ENCODE data around the gene CHRM3. TPM values are rescaled to one million over a fixed set of nuclear protein-coding genes. Genes with fewer than 3 reads are reported as not detected.

CHRM3 gene
- total RNA-seq, 2 experiments from 2014 or later: 0.20 to 0.58 TPM

- ATAC-seq (ENCODE audit: low read depth) (no peak), DNase-seq (no peak)
- peaks cover 39% of the 10 kb centered on the region for H3K27me3 Mint-ChIP-seq
- no peak overlapping the region for H3K27ac Mint-ChIP-seq
- H3K36me3 Mint-ChIP-seq: no peaks in the 10 kb centered on the region
- POLR2A ChIA-PET: no interaction called here
- no peak overlapping the region for H3K4me3 Mint-ChIP-seq
- no peaks in the 10 kb centered on the region for H3K9me3 Mint-ChIP-seq
- peaks cover 12% of the 10 kb centered on the region for H3K4me1 Mint-ChIP-seq
Observed at GRCh38 chr1:239382666-239383065, 3.7 kb upstream of the CHRM3 start.

GRCh38 chr1:239383714-239384113, 2.7 kb upstream of the CHRM3 start:
- no peak for DNase-seq
- POLR2A ChIA-PET: no interaction called here
- H3K9me3 Mint-ChIP-seq: no peaks in the 10 kb centered on the region
- no peak overlapping the region for H3K4me3 Mint-ChIP-seq
- H3K27ac Mint-ChIP-seq: no peak overlapping the region
- no peak for ATAC-seq (ENCODE audit: low read depth)
- peaks cover 50% of the 10 kb centered on the region for H3K27me3 Mint-ChIP-seq
- no peaks in the 10 kb centered on the region for H3K36me3 Mint-ChIP-seq
- H3K4me1 Mint-ChIP-seq: peaks cover 16% of the 10 kb centered on the region

- peaks cover 69% of the 10 kb centered on the region for H3K27me3 Mint-ChIP-seq
- POLR2A ChIA-PET: no interaction called here
- H3K36me3 Mint-ChIP-seq: no peaks in the 10 kb centered on the region
- H3K4me1 Mint-ChIP-seq: peaks cover 20% of the 10 kb centered on the region
- DNase-seq: peak; percentile 31
- H3K27ac Mint-ChIP-seq: no peak overlapping the region
- peak overlapping the region; percentile 88 for H3K4me3 Mint-ChIP-seq
- peaks cover 2% of the 10 kb centered on the region for H3K9me3 Mint-ChIP-seq
- ATAC-seq (ENCODE audit: low read depth): peak; percentile 46
Observed at GRCh38 chr1:239387304-239388158, 1.2 kb downstream of the CHRM3 start.

GRCh38 chr1:239388159-239388485, 1.8 kb downstream of the CHRM3 start:
- peak overlapping the region; percentile 88 for H3K4me3 Mint-ChIP-seq
- H3K27me3 Mint-ChIP-seq: peaks cover 69% of the 10 kb centered on the region
- no peaks in the 10 kb centered on the region for H3K36me3 Mint-ChIP-seq
- peaks cover 2% of the 10 kb centered on the region for H3K9me3 Mint-ChIP-seq
- POLR2A ChIA-PET: no interaction called here
- no peak for DNase-seq
- no peak for ATAC-seq (ENCODE audit: low read depth)
- no peak overlapping the region for H3K27ac Mint-ChIP-seq
- peaks cover 20% of the 10 kb centered on the region for H3K4me1 Mint-ChIP-seq

- DNase-seq (no peak), ATAC-seq (ENCODE audit: low read depth) (no peak)
- POLR2A ChIA-PET: no interaction called here
- Mint-ChIP-seq H3K27ac (no peak overlapping the region), H3K4me3 (no peak overlapping the region), H3K27me3 (peaks cover 68% of the 10 kb centered on the region), H3K4me1 (peaks cover 20% of the 10 kb centered on the region), H3K36me3 (no peaks in the 10 kb centered on the region), H3K9me3 (peaks cover 2% of the 10 kb centered on the region)
Observed at GRCh38 chr1:239388578-239388977, 2.2 kb downstream of the CHRM3 start.

- Mint-ChIP-seq H3K27me3 (peaks cover 60% of the 10 kb centered on the region), H3K4me1 (peaks cover 20% of the 10 kb centered on the region), H3K27ac (no peak overlapping the region), H3K4me3 (no peak overlapping the region), H3K9me3 (peaks cover 2% of the 10 kb centered on the region), H3K36me3 (no peaks in the 10 kb centered on the region)
- no peak for DNase-seq
- ATAC-seq (ENCODE audit: low read depth): no peak
- POLR2A ChIA-PET: no interaction called here
Observed at GRCh38 chr1:239389703-239390102, 3.3 kb downstream of the CHRM3 start.

GRCh38 chr1:239392271-239392670, 5.9 kb downstream of the CHRM3 start:
- Mint-ChIP-seq H3K27me3 (peaks cover 51% of the 10 kb centered on the region), H3K4me1 (peaks cover 12% of the 10 kb centered on the region), H3K4me3 (no peak overlapping the region), H3K36me3 (no peaks in the 10 kb centered on the region), H3K27ac (no peak overlapping the region), H3K9me3 (peaks cover 2% of the 10 kb centered on the region)
- DNase-seq: no peak
- POLR2A ChIA-PET: no interaction called here
- ATAC-seq (ENCODE audit: low read depth): peak; percentile 30

GRCh38 chr1:239394107-239394506, 7.7 kb downstream of the CHRM3 start:
- POLR2A ChIA-PET: no interaction called here
- DNase-seq: no peak
- Mint-ChIP-seq H3K4me3 (no peak overlapping the region), H3K4me1 (peaks cover 5% of the 10 kb centered on the region), H3K27ac (no peak overlapping the region), H3K27me3 (peaks cover 33% of the 10 kb centered on the region), H3K36me3 (no peaks in the 10 kb centered on the region), H3K9me3 (peaks cover 2% of the 10 kb centered on the region)
- ATAC-seq (ENCODE audit: low read depth): no peak

- Mint-ChIP-seq H3K36me3 (no peaks in the 10 kb centered on the region), H3K4me3 (no peak overlapping the region), H3K27me3 (no peaks in the 10 kb centered on the region), H3K4me1 (no peaks in the 10 kb centered on the region), H3K9me3 (no peaks in the 10 kb centered on the region), H3K27ac (no peak overlapping the region)
- no peak for ATAC-seq (ENCODE audit: low read depth)
- POLR2A ChIA-PET: no interaction called here
- DNase-seq: no peak
Observed at GRCh38 chr1:239413916-239414315, 27.5 kb downstream of the CHRM3 start.

- ATAC-seq (ENCODE audit: low read depth) (no peak), DNase-seq (no peak)
- POLR2A ChIA-PET: no interaction called here
- Mint-ChIP-seq H3K27me3 (no peaks in the 10 kb centered on the region), H3K4me3 (no peak overlapping the region), H3K27ac (no peak overlapping the region), H3K4me1 (no peaks in the 10 kb centered on the region), H3K9me3 (no peaks in the 10 kb centered on the region), H3K36me3 (no peaks in the 10 kb centered on the region)
Observed at GRCh38 chr1:239417221-239417620, 30.9 kb downstream of the CHRM3 start.

GRCh38 chr1:239417986-239418640, 31.7 kb downstream of the CHRM3 start:
- DNase-seq (no peak), ATAC-seq (ENCODE audit: low read depth) (no peak)
- Mint-ChIP-seq H3K4me1 (no peaks in the 10 kb centered on the region), H3K36me3 (no peaks in the 10 kb centered on the region), H3K9me3 (no peaks in the 10 kb centered on the region), H3K4me3 (no peak overlapping the region), H3K27me3 (no peaks in the 10 kb centered on the region), H3K27ac (no peak overlapping the region)
- POLR2A ChIA-PET: no interaction called here

GRCh38 chr1:239418681-239419080, 32.3 kb downstream of the CHRM3 start:
- H3K4me1 Mint-ChIP-seq: no peaks in the 10 kb centered on the region
- no peaks in the 10 kb centered on the region for H3K36me3 Mint-ChIP-seq
- POLR2A ChIA-PET: no interaction called here
- no peaks in the 10 kb centered on the region for H3K27me3 Mint-ChIP-seq
- no peak overlapping the region for H3K4me3 Mint-ChIP-seq
- no peak for ATAC-seq (ENCODE audit: low read depth)
- no peaks in the 10 kb centered on the region for H3K9me3 Mint-ChIP-seq
- no peak for DNase-seq
- no peak overlapping the region for H3K27ac Mint-ChIP-seq

GRCh38 chr1:239421811-239422210, 35.4 kb downstream of the CHRM3 start:
- no peaks in the 10 kb centered on the region for H3K36me3 Mint-ChIP-seq
- DNase-seq (no peak), ATAC-seq (ENCODE audit: low read depth) (no peak)
- no peaks in the 10 kb centered on the region for H3K9me3 Mint-ChIP-seq
- POLR2A ChIA-PET: no interaction called here
- H3K4me1 Mint-ChIP-seq: no peaks in the 10 kb centered on the region
- H3K27me3 Mint-ChIP-seq: no peaks in the 10 kb centered on the region
- H3K27ac Mint-ChIP-seq: no peak overlapping the region
- no peak overlapping the region for H3K4me3 Mint-ChIP-seq

- DNase-seq (no peak), ATAC-seq (ENCODE audit: low read depth) (no peak)
- POLR2A ChIA-PET: no interaction called here
- H3K4me1 Mint-ChIP-seq: no peaks in the 10 kb centered on the region
- no peaks in the 10 kb centered on the region for H3K36me3 Mint-ChIP-seq
- no peak overlapping the region for H3K27ac Mint-ChIP-seq
- H3K4me3 Mint-ChIP-seq: no peak overlapping the region
- H3K27me3 Mint-ChIP-seq: no peaks in the 10 kb centered on the region
- H3K9me3 Mint-ChIP-seq: no peaks in the 10 kb centered on the region
Observed at GRCh38 chr1:239422818-239423217, 36.5 kb downstream of the CHRM3 start.

All from activated naive CD8-positive, alpha-beta T cell treated with anti-CD3 and anti-CD28 coated beads, Interleukin-2, amount 10 ng/mL, durations not matched to agents 7 days and 5 days (primary cell).